GM03348 (cell line): ENCODE measurements around the gene IER5.
"Not testable (repeated sequence)": the region's sequence is repeated elsewhere in the genome, so short reads cannot be mapped to it uniquely, and the experiment has no call there.

Experiments
- DNase-seq: peaks from one replicate; pipeline ENCODE4 v3.0.0; 2012; ENCODE audit warnings: low spot score

IER5 gene

DNA sequence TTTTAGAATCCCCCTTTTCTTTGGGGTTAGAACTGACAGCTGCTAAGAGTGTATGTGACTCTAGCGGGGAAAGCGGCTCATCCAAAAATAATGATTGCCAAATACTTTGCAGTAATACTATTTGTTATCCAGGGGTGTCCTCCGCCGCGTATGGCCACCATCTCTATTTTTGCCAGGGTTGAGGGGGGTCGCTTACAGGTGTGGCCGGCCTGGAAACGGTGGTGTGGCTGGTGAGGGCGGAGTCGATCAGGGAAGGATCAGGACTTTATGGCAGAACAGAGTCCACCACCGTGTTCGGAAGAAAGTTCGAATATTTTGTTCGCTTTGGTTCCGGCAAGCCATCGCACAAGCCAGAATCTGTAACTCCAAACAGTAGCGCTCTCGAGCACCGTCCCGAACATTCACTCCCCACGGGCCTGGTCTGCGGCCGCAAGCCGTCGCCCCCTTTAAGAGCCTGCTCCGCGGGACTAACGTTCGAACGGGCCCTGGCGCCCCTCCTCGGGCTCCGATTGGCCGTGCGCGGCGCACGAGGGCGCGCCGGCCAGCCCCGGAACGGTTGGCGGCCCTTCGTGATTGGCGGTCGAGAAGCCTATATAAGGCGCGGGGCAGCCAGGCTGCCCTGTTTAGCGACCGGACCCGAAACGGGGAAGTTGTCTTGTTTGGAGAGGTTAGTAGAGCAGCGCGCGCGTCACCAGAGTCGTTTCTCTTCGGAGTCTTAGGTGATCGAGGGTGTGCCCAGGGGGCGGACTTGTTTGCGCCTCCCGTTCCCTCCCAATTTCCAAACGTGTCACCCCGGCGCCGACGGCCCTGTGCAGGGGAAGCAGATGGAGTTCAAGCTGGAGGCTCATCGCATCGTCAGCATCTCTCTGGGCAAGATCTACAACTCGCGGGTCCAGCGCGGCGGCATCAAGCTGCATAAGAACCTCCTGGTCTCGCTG, at the start of gene IER5:
IER5 (plus strand) TSS at position 622 of the 938 bp plus-strand sequence; CDS start at position 825, 203 bp downstream.
- peak; percentile 96 for DNase-seq

GRCh38 chr1:181040284-181040865, 48.1 kb upstream of the IER5 start:
- no peak for DNase-seq

DNA sequence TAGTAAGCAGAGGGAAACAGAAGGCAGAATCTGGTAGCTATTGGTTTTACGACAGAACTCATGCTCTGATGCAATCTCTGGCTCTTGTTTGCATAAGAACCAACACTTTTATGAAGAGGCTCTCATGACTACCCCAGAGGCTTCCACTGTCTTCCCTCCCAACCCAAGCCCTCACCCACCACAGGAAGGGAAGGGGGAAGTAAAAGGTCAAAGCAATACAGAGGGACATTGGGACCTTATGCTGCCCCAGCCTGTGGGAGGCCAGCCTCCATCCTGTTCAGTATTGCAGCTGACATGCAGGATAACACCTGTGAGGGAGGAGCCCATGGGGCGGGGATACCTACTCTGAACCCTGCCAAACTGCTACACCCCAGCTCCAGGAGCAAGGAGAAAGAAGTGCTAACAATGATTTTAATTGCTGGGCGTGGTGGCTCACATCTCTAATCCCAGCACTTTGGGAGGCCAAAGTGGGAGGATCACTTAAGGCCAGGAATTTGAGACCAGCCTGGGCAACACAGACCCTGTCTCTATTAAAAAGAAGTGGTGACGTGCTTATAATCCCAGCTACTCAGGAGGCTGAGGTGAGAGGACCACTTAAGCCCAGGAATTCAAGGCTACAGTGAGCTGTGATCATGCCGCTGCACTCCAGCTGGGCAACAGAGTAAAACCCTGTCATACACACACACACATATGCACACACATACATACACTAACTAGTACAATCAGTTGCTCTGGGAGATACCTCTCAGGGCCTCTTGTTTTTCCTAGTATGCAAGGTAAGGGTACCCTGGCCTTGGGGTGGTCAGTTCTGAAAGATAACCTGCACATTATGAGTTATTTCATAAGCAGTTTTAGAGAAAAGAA, 45.2 kb upstream of the IER5 start:
- peak; percentile 24 for DNase-seq

- no peak for DNase-seq
Measured at GRCh38 chr1:181044449-181044966, 44.0 kb upstream of the IER5 start.

- not testable (repeated sequence) for DNase-seq
Measured at GRCh38 chr1:181045946-181046345, 42.6 kb upstream of the IER5 start.

DNA sequence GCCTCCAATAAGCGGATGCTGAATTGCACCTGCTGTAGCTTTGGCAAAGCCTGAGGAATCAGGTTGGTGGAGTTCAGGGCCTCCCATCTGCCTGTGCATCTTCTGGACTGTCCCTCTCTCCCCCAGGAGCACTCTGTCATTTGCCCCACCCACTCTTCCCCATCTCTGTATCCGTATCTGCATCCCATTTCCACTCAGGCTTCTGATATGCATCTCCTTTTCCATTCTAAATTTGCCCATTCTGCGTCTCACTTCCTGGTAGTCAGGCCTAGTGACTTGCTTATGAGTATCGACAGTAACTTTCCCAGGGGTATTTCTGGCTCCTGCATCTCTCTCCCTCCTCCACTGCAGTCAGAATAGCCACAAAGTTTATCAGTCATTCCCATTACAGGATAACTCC, 39.1 kb upstream of the IER5 start:
- no peak for DNase-seq

GRCh38 chr1:181050922-181051321, 37.6 kb upstream of the IER5 start:
- no peak for DNase-seq

- DNase-seq: no peak
Measured at GRCh38 chr1:181056560-181056959, 31.9 kb upstream of the IER5 start.

GRCh38 chr1:181057079-181057478, 31.4 kb upstream of the IER5 start:
- no peak for DNase-seq

GRCh38 chr1:181059435-181059834, 29.1 kb upstream of the IER5 start:
- DNase-seq: no peak

DNA sequence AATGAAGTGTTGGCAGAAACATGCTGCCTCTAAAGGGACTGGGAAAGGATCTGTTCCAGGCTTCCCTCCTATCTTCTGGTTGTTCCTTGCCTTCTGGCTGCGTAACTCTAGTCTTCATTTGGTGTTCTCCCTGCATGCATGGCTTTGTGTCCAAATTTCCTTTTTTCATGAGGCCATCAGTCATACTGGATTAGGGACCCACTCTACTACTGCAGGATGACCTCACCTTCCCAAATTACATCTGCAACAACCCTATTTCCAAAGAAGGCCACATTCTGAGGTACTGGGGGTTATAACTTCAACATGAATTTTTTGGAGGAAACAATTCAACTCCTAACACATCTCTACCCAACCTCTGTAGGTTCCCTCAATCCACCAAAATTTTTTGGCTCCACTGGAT, 28.4 kb upstream of the IER5 start:
- no peak for DNase-seq

DNA sequence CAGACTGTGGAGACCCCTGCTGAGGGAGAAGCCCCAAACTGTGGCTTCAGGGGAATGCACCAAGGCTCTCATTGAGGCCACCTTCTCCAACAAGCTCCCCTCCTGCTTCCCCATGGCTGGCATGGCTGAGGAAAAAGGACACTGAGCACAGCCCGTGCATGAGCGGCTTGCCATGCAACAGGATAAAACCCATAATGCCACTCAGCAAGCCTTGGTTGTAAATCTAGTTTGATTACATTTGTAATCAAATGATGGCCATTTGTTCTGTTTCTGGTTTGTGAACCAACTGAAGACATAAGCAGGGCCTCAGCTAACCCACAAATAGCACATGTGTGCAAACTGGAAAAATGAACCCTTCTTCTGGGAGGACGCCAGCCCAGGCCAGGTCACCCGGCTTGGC, 27.6 kb upstream of the IER5 start:
- not testable (repeated sequence) for DNase-seq

DNA sequence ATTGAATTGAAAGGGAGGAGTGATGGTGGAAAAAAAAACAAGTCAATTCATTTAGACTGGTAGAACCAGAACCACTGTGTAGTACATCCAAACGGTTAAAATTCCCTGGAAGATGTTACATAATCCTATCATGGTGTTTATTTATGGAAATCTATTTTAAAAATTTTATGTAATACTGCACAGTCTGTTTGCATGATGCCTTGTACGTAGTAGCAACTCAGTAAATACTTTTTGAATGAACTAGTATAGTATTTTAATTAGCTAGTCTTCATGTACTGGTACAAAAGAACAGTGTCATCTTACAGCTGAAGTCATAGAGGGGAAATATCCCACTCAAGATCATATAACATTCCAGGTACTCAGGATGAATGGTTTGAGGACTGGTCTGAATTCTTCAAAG, 27.0 kb upstream of the IER5 start:
- no peak for DNase-seq

- DNase-seq: no peak
Measured at GRCh38 chr1:181061891-181062835, 26.3 kb upstream of the IER5 start.

- DNase-seq: peak; percentile 61
Measured at GRCh38 chr1:181062836-181063428, 25.6 kb upstream of the IER5 start.

DNA sequence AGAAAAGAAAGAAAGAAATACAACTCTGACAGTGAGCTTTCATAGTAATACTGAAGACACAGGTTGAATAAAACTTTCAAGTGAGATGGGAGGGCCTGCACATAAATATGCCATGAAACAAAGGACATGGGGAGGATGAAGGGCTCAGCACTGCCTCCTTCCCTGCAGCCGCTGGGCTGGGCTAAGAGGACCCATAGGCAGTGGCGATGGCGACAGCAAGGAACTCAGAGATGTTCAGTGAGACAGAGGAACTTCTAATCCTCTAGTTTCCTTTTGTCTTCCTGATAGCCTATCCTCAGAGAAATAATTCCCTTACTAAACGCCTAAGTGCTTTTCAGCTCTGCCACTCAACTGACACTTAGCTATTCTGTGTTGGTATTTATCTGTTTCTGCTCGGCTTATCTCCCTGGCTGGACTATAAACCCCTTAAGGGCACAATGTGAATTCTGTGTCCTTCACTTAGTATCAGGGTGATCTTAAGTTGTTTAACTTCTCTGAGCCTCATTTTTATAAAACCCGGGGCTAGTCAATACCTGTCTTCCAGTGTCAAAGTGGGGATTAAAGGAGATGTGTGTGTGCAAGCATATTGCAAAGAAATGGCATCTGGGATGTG, 24.4 kb upstream of the IER5 start:
- no peak for DNase-seq

DNA sequence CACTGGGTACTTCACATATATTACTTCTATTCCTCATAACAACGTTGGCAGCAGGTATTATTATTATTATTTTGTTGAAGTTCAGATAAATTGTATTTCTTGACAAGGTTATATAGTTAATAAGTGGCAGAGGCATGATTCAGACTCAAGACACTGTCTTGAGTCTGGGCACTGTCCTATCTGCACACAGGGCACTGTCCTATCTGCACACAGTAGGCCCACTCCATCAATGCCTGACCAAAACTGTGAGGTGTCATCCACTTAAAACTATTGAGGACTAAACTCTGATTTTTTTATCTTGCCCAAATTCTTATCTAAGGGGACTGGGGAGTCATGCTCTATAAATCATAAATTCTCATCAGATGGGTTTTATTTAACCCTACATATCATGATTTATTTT, 23.8 kb upstream of the IER5 start:
- DNase-seq: no peak

DNA sequence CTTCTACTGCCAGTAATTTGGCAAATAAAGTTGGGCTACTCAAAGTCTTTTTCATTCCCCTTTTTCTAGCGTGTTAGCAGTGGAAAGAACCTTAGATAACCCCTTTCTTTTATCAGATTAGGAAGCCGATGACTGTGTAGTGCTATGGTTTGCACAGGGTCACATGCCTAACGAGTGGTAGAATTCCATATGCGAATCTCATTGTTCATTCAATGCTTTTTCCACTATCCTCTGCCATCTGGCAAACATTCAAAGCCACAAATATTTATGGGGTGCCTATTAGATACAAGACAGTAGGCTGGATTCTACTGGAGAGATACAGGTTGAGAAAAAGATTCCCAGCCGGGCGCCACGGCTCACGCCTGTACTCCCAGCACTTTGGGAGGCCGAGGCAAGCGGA, 14.9 kb upstream of the IER5 start:
- no peak for DNase-seq

DNA sequence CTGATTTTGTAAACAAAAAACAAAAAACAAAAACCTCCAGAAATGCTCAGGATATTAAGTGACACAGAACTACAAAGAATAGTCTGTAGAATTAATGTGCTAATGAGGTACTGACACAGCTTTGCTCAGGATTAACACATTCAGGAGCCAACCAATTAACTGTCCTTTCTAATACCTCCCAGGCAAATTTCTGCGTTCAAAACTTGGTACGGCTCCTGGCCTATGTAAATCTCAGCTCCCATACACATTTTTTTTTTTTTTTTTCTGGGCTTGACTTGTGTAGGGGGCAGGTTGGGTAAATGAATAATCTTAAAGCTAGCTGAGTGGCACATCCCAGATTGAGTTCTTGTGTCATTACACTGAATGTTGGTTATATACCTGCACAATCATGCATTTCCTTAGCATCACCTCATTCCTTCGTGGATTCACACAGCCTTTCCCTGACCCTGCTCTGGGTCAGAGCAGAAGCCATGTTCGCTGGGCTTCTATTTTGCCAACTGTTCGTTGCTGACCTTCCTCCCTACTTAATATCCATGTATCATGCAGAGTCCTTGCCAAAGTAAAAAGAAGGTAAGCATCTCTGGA, 12.6 kb upstream of the IER5 start:
- no peak for DNase-seq

GRCh38 chr1:181076852-181077251, 11.6 kb upstream of the IER5 start:
- DNase-seq: no peak
